HTR-8/SVneo (cell line): Measurements from ENCODE around the gene PAPSS1.
A peak's percentile ranks its signal among the peaks of the same experiment; 100 is the strongest.
"Not testable (repeated sequence)": the region's sequence is repeated elsewhere in the genome, so short reads cannot be mapped to it uniquely, and the experiment has no call there.

Source experiments
- DNase-seq: peaks from one replicate; pipeline ENCODE4 v3.0.0; 2011; ENCODE audit warnings: low spot score, mixed read lengths; ENCODE audit not compliant: insufficient read length
- FAIRE-seq: peaks from 2 replicates; lab custom pipeline; 2011; peaks lifted over from hg19 to GRCh38; lab: Jason Lieb, UNC

The PAPSS1 gene

DNA sequence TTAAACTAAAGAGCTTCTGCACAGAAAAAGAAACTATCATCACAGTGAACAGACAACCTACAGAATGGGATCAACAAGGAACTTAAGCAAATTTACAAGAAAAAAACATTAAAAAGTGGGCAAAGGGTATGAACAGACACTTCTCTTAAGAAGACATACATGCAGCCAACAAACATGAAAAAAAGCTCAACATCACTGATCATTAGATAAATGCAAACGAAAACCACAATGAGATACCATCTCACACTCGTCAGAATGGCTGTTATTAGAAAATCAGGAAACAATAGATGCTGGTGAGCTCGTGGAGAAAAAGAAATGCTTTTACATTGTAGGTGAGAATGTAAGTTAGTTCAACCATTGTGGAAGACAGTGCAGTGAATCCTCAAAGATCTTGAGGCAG is 27.8 kb downstream of the PAPSS1 start:
- FAIRE-seq (no peak), DNase-seq (no peak)

GRCh38 chr4:107691378-107691777 is 28.7 kb downstream of the PAPSS1 start:
- no peak for FAIRE-seq

DNA sequence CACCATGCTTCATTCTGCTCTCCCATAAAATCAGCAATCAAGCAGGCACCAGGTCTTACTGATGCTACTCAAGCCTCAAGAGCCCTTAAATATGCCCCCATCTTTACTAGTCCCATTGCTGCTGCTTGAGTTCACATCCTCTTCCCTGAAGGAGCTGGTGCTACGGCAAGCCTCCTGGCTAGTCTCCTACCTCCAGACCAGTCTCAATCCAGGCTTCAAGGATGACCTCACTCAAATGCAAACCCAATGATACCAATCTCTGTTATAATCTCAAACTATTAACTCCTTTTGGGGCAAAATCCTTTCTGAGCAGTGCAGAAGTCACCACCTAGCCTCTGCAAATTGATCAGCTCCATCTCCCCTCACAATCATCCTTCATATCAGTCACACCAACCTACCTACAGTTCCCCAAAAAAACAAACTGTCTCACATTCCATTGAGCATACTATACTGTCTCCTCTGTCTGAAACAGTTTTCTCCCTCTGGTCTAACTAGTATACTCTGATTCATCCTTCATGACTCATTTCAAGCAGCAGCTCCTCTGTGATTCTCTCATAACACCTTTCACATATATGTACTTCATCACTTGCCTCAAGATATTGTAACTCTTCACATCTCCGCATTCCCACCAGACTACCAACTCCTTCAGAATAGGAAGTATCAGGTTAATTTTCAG is 30.0 kb downstream of the PAPSS1 start:
- no peak for FAIRE-seq
- peak; percentile 35 for DNase-seq

More at GRCh38 chr4:107691378-107691777, 28.7 kb downstream of the PAPSS1 start:
- no peak for DNase-seq

DNA sequence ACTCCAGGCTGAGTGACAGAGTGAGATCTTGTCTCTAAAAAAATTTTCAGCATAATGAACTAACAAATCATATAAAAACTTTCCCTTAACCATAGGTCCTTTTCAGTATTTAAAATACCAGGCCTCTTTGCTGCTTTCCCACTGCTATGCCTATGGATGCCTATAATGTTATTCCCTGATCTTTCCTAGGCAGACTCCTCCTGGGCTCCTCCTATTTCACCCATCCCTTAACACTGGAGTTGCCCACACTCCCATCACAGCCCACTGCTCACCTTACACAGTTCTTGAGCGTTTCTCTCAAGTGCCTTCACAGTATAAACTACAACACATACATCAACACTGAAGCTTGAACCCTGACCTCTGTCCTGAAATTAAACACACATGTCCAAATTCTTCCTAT is 31.6 kb downstream of the PAPSS1 start:
- FAIRE-seq (no peak), DNase-seq (no peak)

- DNase-seq, result no peak
- no peak for FAIRE-seq
Measured at GRCh38 chr4:107685740-107686139, 34.3 kb downstream of the PAPSS1 start.

DNA sequence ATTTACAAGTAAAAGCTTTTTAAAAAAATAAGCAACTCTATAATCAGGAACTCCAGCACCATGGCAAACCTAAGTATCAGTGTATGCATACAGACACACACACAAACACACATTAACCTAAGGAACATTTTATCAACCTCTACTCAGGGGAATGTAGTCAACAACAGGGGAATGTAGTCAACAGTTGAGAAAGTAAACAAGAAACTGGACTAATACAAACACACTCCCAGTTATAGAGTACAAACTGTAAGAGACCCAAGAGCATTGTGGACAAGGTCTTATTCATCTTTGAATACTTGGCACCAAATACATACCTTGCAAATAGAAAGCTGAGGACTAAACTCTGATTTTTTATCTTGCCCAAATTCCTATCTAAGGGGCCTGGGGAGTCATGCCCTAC is 36.2 kb downstream of the PAPSS1 start:
- DNase-seq (no peak), FAIRE-seq (no peak)

DNA sequence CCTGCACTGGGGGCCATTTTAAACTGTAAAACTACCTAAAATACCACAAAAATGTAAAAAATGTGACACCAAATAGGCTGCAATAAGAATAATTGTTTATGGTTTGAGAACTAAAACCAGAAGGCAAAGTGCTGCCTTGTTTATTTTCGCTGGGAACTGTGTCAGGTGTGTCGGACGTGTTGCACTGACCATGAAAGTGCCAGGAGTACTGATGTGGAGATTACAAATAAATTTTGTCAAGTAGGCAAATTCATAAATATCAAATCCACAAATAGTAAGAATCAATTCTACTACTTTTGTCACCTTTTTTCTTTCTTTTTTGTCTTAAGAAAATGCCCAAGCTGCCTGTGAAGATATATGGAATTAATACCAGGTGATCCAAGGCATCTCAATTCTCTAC is 37.7 kb downstream of the PAPSS1 start:
- no peak for DNase-seq
- no peak for FAIRE-seq

GRCh38 chr4:107669068-107669467 is 51.0 kb downstream of the PAPSS1 start:
- DNase-seq (no peak), FAIRE-seq (no peak)

DNA sequence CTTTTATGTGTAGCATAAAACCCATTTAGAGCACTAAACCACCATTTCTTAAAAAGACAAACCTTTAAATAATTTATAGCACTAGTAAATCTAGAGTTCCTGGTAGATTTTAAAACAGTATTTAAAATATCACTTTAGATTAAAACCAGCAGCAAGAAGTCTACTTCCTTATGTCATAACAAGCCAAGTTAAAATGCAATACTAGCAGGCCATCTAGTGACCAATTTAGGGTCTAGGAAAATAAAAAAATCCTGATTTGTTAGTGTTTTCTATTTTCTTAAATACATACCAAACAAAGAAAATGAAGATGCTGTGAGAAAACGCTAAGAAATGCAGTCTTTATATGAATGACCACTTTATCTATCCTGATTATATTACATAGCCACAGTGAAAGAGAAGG is 53.9 kb downstream of the PAPSS1 start:
- FAIRE-seq (no peak), DNase-seq (peak; percentile 2)

DNA sequence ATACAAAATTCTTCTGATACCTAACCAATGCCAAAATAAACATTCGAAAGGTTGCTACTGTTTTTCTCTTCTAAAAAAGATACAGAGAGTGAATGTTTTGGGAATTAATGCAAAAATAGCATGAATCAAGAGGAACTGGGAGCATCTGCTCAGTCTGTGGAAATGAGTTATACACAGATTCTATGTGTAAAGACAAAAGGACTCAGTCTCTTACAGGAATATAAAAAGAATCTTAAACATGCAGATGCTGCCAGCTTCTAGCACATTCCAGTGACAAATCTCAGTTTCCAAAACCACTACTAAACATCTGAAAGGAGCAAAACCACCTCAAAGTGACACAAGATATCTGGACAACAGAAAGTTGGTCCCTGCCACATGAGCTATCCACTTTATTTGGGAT is 55.0 kb downstream of the PAPSS1 start:
- FAIRE-seq (no peak), DNase-seq (no peak)

- no peak for FAIRE-seq
- DNase-seq, result no peak
Measured at GRCh38 chr4:107658400-107659336, 61.4 kb downstream of the PAPSS1 start.

DNA sequence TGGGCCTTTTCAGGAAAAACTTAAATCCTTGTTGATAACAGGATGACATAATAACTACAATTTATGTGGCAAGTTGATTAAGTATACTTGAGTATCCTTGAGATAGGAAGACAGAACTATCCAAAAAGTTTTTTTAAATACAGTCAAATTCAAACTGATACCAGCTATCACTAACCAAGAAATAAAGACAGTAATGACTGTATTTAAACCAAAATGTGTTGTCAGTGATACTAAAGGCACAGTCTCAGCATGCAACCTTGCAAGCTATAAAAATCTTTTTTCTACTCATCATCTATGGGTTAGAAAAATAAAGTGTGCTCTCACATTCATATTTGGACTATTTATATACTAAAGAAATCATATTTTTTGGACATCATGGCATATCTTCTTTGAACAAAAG is 64.7 kb downstream of the PAPSS1 start:
- no peak for DNase-seq
- no peak for FAIRE-seq

DNA sequence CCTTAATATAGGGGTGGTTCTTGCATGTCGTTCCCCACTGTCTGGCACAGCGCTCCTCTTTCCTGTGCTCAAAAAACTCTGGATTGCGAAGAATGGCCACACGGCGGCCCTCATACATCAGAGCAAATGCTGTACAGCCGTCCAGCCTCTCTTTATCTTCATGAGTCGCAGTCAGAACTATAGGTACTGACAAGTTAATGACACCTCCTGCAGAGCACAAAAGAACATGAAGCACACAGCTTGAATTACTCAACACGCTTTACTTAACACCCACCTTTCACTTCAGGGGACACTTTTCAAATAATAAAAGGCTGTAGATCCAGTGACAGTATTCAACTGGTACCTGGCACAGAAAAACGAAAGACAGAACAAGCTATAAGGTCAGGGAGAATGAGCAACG is 65.3 kb downstream of the PAPSS1 start:
- FAIRE-seq (no peak), DNase-seq (no peak)

- DNase-seq, FAIRE-seq: not testable (repeated sequence)
Measured at GRCh38 chr4:107651408-107651807, 68.6 kb downstream of the PAPSS1 start.

DNA sequence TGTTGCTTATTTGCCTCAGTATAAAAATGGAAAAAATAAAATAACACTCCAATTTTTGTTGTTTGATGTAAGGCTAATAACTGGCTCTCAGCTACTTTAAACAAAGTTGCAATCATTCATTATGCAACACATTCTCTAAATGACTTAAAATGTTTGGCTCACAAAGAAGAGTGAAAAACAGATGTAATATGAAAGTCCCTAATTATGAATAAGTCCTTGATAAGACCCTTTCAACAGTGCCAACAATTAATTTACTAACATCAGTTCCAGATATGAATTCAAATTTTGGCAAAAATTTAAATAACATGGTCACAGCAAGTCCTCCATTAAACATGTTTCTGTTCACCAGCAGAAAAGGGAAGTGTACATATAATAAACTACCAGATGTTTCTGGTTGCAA is 69.8 kb downstream of the PAPSS1 start:
- DNase-seq (no peak), FAIRE-seq (no peak)

GRCh38 chr4:107648178-107648991 is 71.6 kb downstream of the PAPSS1 start:
- no peak for DNase-seq
- FAIRE-seq, result no peak

DNA sequence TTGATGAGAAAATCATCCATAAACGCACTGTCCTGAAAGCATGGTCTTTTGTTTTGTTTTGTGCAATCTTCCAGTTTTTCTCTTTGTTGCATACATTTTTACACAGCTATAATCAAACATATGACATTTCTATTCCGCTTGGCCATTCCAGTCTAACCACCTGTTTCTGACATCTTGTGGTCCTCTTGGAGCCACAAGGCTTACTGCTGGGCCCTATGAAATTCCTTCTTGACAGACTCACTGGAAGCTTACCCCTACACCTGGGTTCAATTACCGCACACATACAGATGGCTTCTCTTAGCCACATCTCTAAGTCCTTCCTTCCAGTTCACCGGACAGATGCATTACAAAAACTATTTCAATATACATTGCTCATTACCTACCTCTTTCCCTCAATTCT is 72.4 kb downstream of the PAPSS1 start:
- FAIRE-seq (no peak), DNase-seq (no peak)

GRCh38 chr4:107645604-107646003 is 74.4 kb downstream of the PAPSS1 start:
- FAIRE-seq, result no peak
- no peak for DNase-seq

DNA sequence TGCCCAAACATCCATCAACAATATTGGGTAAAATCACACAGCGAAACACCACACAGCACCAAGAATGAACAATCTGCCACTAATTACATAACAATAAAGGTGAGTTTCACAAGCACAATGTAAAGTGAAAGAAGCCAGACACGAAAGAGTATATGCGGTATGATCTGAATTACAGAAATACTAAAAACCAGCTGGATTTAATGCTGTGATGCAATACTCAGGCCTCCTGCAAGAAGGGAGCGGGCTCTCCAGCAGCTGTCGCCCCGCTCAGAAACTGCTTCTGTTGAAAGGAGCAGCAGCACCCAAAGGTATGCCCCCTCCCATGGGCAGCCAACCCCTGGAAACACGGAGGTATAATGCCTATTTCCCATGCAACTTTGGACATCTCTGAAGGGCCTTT is 77.0 kb downstream of the PAPSS1 start:
- DNase-seq (no peak), FAIRE-seq (no peak)

GRCh38 chr4:107640878-107641277 is 79.2 kb downstream of the PAPSS1 start:
- FAIRE-seq (no peak), DNase-seq (no peak)

DNA sequence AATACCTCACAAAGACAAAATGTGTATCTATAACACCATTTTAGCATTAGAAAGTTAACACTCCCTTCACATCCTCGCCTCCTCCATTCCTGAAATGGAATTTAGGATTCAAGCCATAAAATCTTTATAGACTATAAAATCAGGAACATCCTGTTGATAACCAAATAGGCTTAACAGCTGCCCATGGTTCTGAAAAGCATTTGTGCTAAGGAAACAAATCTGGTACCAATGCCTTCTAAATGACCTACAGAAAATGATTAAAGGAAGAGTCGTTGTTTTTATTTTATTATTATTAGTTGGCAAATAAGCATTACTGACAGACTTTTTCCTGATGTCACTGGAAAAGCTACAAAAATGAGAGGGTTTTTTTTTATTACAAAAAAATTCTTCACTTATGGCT is 79.8 kb downstream of the PAPSS1 start:
- FAIRE-seq (no peak), DNase-seq (no peak)
